GM21825 (cell line): Measurements from ENCODE around the gene EHD4.

Source experiments
- ATAC-seq: cut with Tn5 transposase; IDR thresholded peaks from one replicate; pipeline ENCODE4 v1.9.1; 2021; ENCODE audit warnings: mild to moderate bottlenecking, moderate library complexity; ENCODE audit not compliant: unreplicated experiment

Gene EHD4

DNA sequence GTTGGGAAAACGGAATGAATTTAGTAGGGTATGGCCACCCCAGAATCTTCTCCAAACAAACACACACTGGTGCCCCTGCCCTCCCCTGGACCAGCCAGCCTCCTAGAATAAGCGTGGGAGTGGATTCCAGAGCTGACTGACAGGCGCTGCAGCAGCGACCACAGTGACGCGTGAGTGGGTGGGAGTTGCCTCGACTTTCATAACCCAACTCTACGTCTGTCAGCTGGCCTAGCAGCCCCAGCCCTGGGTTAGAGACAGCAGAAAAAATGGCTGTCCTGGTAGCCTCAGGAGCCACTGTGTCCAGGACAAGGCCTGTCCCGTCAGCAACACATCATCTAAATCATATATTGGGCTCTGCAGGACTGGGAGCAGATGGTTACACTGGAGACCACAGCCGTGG, 123.7 kb downstream of the EHD4 start:
- ATAC-seq = no peak

GRCh38 chr15:41847981-41848380, 124.4 kb downstream of the EHD4 start:
- no peak for ATAC-seq

DNA sequence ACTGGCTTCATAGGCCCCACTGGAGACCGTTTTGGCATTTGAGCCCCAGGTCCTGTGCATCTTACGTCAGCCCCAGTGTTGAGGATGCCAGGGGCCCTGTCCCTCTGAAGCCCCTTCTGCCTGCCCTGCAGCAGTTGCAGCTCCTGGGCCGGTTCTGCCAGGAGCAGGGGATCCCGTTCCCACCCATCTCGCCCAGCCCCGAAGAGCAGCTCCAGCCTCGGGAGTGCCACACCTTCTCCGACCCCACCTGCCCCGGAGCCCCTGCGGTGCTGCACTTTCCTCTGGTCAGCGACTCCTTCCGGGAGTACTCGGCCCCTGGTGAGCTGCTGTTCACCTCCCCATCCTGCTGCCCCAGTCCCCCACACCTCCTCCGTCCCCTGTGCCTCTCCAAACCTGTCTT, 125.2 kb downstream of the EHD4 start:
- no peak for ATAC-seq
